ENCODE measurements around the gene UNC13C.

The UNC13C gene

DNA sequence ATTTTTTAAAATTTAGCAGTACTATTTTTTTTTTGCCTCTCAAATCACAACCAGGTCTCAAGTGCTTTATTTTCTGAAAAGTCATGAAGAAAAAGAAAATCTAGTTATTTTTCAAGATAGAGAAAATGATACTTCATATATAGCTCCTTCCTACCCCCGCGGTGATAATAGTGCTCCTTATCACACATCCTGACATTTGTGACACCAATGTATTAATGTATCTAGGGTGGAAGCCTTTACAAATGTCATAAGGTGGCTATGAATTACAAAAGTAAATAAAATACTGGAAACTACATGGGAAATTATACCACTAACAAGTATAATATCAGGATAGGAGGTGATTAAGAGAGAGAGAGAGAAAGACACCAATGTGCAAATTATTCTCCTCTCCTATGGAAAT lies 582.2 kb downstream of the UNC13C start:
- DNase-seq (ENCODE audit: low read depth in 2 of 3, low spot score in 2 of 3), result no peak

DNA sequence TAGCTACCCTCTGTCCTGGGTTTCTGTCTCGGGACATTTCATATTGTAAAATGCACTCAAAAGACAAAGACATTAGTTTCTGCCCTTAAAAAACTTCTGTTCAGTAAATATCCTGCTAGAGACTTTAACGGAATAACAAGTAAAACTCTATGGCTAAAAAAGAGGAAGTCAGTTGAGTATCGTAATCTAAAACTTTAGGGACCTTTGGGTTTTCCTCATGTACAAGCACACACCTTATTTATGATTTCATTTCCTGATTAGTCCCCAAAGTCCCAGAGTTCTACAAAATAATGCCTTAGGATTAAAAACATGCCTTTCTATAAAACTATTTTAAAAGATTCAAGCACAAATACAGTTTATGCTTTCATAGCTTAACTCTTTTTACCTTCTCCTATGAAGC lies 585.9 kb downstream of the UNC13C start:
- DNase-seq (ENCODE audit: low read depth in 2 of 3, low spot score in 2 of 3), result no peak

DNA sequence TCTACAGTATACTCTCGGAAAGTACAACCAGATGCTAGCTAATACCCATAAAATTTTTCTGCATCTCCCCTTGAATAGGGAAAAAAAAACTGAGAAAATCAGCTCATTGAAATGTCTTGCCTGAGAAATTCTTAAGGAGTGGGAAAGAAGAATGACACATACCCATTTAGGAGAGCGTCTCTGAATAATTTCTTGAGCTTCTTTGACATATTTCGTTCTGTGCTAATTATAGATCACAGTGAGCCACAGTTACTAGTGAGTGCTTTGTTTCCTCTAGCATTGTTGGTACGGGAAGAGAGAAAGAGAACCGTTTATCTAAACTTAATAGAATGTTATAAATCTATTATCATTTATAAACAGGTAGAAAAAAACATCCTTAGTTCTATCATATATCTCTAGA lies 588.4 kb downstream of the UNC13C start:
- DNase-seq (ENCODE audit: low read depth in 2 of 3, low spot score in 2 of 3), result no peak

GRCh38 chr15:54567408-54568035 lies 589.3 kb downstream of the UNC13C start:
- no peak for DNase-seq (ENCODE audit: low read depth in 2 of 3, low spot score in 2 of 3)

GRCh38 chr15:54568381-54568780 lies 590.1 kb downstream of the UNC13C start:
- no peak for DNase-seq (ENCODE audit: low read depth in 2 of 3, low spot score in 2 of 3)

- no peak for DNase-seq (ENCODE audit: low read depth in 2 of 3, low spot score in 2 of 3)
These were observed 593.3 kb downstream of the UNC13C start for GRCh38 chr15:54571576-54571975.

GRCh38 chr15:54575586-54575985 lies 597.3 kb downstream of the UNC13C start:
- no peak for DNase-seq (ENCODE audit: low read depth in 2 of 3, low spot score in 2 of 3)

DNA sequence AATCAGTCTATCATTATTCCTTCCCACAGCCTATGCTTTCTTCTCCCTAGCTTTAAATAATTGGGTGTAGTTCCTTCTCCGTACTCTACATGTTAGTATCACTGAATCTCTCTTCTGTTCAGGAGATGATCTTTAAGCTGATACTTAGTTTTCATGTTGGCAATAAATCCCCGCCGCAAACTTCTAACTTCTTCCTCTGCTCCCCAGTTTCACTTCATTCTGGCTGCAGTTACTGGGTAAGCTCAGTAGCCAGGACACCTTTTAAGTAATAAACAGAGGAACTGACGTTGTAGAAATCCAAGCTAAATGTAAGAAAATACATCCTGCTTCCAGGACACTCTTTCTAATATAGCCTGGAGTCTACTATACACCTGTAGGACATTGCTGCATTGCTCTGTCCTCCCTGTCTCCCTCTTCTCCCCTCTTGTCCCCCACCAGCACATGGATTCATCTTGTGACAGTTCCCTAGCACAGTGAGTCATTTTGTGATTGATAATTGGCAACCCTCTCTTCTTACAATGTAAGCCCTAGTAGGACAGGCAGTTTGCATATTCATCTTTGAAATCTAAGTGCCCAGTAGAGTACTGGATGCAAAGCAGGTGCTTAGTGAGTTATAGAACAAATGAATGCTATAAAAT lies 598.2 kb downstream of the UNC13C start:
- no peak for DNase-seq (ENCODE audit: low read depth in 2 of 3, low spot score in 2 of 3)

DNA sequence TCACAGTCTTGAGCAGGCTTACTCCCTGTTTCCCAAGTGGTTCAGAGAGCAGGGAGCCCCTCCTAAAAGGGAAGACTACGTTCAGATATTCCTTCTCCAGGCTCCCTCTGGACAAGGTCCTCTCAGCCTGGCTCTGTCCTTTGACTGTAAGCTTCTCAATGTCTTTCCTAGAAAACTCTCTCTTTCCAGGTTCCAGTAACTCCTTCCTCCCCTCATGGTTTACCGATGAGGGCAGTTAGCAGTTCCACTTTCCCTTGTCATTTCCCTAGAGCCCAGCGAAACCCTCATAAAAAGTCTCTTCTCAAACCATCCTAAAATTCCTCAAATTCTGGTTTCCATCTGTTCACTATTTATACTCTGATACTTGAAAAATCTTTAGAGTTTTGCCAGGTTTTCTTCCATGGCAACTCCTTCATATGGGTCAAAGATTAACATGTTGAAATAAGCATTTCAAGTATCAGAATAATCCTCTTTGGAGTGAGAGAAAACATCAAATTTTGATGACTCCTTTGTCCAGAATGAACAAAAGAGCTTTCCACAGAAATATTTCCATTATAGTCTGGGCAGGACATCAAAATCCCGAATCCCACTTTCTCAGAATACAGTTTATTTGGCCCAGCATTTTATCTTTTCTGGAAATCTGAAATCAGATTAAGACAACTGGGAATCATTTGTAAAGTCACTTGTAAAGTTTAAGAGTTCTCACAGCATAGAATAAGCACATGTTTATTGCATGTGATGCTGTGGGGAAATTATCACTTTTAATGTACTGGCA lies 599.4 kb downstream of the UNC13C start:
- DNase-seq (ENCODE audit: low read depth in 2 of 3, low spot score in 2 of 3), result no peak

GRCh38 chr15:54579855-54580254 lies 601.6 kb downstream of the UNC13C start:
- DNase-seq (ENCODE audit: low read depth in 2 of 3, low spot score in 2 of 3), result no peak

GRCh38 chr15:54580643-54581042 lies 602.4 kb downstream of the UNC13C start:
- DNase-seq (ENCODE audit: low read depth in 2 of 3, low spot score in 2 of 3), result no peak

- DNase-seq (ENCODE audit: low read depth in 2 of 3, low spot score in 2 of 3), result no peak
These were observed 604.8 kb downstream of the UNC13C start for GRCh38 chr15:54582863-54583643.

- no peak for DNase-seq (ENCODE audit: low read depth in 2 of 3, low spot score in 2 of 3)
These were observed 606.8 kb downstream of the UNC13C start for GRCh38 chr15:54585063-54585462.

- no peak for DNase-seq (ENCODE audit: low read depth in 2 of 3, low spot score in 2 of 3)
These were observed 615.9 kb downstream of the UNC13C start for GRCh38 chr15:54594115-54594514.

- DNase-seq (ENCODE audit: low read depth in 2 of 3, low spot score in 2 of 3), result no peak
These were observed 621.1 kb downstream of the UNC13C start for GRCh38 chr15:54599386-54599785.

GRCh38 chr15:54605043-54605442 lies 626.8 kb downstream of the UNC13C start:
- DNase-seq (ENCODE audit: low read depth in 2 of 3, low spot score in 2 of 3), result no peak

DNA sequence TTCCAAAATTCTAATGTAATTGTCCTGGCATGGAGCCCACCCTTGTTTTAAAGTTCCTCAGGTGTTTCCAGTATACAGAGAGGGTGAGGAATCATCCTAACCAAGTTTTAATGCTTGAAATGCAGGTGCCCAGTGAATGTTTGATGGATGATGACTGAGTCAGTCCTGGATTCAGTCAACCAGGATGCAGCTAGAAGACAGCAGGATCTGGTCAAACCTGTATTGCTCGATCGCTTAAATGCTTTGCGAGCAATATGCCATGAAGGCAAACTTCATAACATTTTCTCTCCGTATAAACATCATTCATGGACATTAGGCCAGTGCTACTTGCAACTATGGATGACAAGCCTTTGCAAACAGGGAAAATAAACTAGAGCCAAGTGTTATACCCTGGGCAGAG lies 627.3 kb downstream of the UNC13C start:
- DNase-seq (ENCODE audit: low read depth in 2 of 3, low spot score in 2 of 3), result no peak

DNA sequence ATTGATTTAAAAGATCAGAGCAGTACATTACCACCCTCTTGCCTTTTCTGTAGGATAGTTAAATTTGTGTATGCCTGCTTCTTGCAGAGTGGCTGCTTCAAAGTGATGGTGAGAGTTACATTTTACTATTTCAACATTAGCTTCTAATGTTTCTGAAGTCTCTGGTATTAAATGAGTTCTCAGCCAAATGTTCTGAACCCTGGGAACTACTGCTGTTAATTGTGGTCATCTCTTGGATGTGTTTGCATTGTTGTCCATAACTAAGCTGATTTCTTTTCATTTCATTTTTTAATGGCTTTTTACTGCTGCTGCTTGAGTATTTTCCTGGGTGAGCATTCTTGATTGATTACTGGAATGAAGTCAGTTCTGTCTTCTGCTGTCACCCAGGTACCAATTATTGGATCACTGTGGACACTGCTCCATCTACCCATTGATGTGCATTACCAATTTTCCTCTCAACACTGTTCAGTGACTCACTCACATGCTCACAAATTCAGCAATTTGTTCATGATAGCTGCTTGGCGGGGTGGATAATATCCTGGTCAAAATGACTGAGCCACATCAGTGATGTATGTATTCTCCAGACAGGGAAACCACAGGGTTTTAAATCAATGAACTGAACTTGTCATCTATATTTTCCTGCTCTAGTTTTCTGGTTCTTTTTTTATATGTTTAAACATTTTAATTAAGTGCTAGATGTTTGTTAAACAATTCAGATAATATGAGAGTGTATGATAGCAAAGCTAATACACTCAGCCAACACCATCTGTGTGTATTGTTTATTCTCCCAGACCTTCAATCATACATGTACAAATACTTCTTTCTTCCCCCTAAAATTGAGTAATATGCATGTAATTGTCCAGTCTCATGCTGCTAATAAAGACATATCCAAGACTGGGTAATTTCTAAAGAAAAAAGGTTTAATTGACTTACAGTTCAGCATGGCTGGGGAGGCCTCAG lies 630.9 kb downstream of the UNC13C start:
- DNase-seq (ENCODE audit: low read depth in 2 of 3, low spot score in 2 of 3), result no peak

DNA sequence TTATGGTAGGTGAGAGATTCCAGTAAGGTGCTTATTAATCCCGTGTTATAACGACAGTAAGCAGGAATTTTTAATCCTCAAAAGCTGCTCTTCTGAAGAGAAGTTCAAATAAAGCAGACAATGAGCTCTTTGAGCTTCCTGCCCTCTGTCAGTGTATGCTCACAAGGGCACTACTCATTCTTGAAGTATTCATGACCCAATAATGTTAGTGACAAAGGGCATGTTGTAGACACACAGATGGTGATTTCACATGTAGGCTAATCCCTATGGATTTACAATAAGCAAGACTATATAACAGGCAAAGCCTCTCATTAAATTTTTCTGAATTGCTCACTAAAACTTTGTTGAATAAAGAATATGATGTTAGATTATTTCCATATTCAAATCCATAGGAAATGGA lies 639.9 kb downstream of the UNC13C start:
- no peak for DNase-seq (ENCODE audit: low read depth in 2 of 3, low spot score in 2 of 3)

DNA sequence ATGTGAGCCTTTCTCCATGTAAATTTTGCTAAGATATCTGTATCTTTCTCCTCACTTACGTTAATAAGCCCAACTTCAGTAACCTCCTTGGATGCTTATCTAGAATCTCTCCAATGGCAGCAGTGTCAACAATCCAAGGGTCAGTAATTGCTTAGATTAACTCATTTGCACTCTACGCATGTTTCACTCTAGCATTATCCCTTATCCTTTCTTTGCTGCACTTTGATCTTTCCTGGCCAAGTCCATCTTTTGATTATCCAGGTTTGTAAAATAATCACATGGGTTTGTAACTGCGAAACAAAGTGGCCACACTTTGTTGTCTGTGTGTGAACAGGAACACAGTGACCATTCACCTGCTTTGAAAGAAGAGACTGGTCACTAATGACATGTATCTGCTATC lies 640.9 kb downstream of the UNC13C start:
- no peak for DNase-seq (ENCODE audit: low read depth in 2 of 3, low spot score in 2 of 3)

- DNase-seq (ENCODE audit: low read depth in 2 of 3, low spot score in 2 of 3), result no peak
These were observed 642.7 kb downstream of the UNC13C start for GRCh38 chr15:54620916-54621315.
